Activated naive CD8-positive, alpha-beta T cell treated with anti-CD3 and anti-CD28 coated beads, Interleukin-2, amount 50 U/mL, for 16 hours (primary cell): ENCODE data around the gene P2RX4.
"Not testable (repeated sequence)": the region's sequence is repeated elsewhere in the genome, so short reads cannot be mapped to it uniquely, and the experiment has no call there.

Experiments used
- DNase-seq: peaks from one replicate; pipeline ENCODE4 v3.0.0-alpha.2; 2020; ENCODE audit warnings: low read depth, low spot score

Gene P2RX4

GRCh38 chr12:121188227-121188626 lies 21.7 kb upstream of the P2RX4 start:
- no peak for DNase-seq

GRCh38 chr12:121189131-121189530 lies 20.8 kb upstream of the P2RX4 start:
- DNase-seq: no peak

- DNase-seq: no peak
Observed at GRCh38 chr12:121189619-121190155, 20.2 kb upstream of the P2RX4 start.

- DNase-seq: no peak
Observed at GRCh38 chr12:121190523-121191031, 19.4 kb upstream of the P2RX4 start.

GRCh38 chr12:121191151-121191550 lies 18.8 kb upstream of the P2RX4 start:
- DNase-seq: no peak

- no peak for DNase-seq
Observed at GRCh38 chr12:121196902-121197301, 13.0 kb upstream of the P2RX4 start.

GRCh38 chr12:121198949-121199348 lies 11.0 kb upstream of the P2RX4 start:
- DNase-seq: no peak

GRCh38 chr12:121201140-121201539 lies 8.8 kb upstream of the P2RX4 start:
- DNase-seq: not testable (repeated sequence)

GRCh38 chr12:121202407-121203355 lies 7.2 kb upstream of the P2RX4 start:
- no peak for DNase-seq

GRCh38 chr12:121203482-121203881 lies 6.4 kb upstream of the P2RX4 start:
- DNase-seq: no peak

- no peak for DNase-seq
Observed at GRCh38 chr12:121205491-121205890, 4.4 kb upstream of the P2RX4 start.

- not testable (repeated sequence) for DNase-seq
Observed at GRCh38 chr12:121208571-121208970, 1.4 kb upstream of the P2RX4 start.

- DNase-seq: no peak
Observed at GRCh38 chr12:121209221-121209620, 708 bp upstream of the P2RX4 start.

GRCh38 chr12:121212875-121213274 lies 2.9 kb downstream of the P2RX4 start:
- no peak for DNase-seq

- no peak for DNase-seq
Observed at GRCh38 chr12:121214166-121214777, 4.3 kb downstream of the P2RX4 start.

GRCh38 chr12:121214855-121215745 lies 5.2 kb downstream of the P2RX4 start:
- no peak for DNase-seq

- DNase-seq: no peak
Observed at GRCh38 chr12:121216102-121216501, 6.2 kb downstream of the P2RX4 start.

GRCh38 chr12:121217063-121217462 lies 7.1 kb downstream of the P2RX4 start:
- no peak for DNase-seq

GRCh38 chr12:121217761-121218160 lies 7.8 kb downstream of the P2RX4 start:
- DNase-seq: no peak

GRCh38 chr12:121218588-121219352 lies 8.8 kb downstream of the P2RX4 start:
- no peak for DNase-seq
